Measurements from ENCODE around the gene DCXR. TPM values are rescaled to one million over a fixed set of nuclear protein-coding genes. Genes with fewer than 3 reads are reported as not detected.

DCXR gene
- total RNA-seq, 4 donors from 2014 or later = 23.8 to 125 (median 67.5) TPM

DNA sequence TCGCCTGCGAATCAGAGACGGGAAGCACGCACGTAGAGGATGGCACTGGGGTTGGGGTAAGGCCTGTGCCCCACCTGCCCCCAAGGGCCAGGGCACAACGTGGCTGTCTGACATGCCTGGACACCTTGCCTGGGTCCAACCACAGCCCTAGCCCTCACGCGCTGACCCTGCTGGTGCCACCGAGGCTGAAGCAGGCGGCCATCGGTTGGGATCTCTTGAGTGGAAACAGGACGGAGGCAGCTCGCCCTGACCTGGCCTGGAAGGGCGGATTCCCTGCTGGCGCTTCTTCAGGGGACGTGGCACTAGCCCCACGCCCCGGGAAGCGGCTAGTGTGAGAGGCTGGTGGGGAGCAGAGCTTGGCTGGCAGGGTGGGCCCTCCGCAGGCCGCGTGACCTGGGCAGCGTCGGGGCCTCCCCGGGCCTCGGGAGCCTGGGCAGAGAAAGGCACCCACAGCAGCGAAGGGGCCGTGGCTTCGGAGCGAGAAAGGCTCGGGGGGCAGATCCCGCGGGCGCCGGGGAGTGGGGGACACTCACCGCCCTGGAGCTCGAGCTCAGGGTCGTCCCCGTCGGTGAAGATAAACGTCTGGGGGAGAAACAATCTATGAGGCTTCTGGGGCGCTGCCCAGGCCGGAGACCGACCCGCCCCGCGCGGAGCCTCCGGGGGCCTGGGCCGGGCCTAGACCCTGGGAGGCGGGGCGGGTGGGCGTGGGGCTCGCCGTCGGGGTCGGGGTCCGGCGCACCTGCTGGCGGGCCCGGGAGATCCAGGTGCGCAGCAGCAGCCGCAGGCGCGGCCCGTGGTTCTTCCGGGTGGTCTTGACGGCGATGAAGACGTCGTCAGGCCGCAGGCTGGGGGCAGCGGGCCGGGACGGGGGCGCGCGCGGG is 13.5 kb upstream of the DCXR start:
- H3K27ac ChIP-seq = peak overlapping the region; percentile 60 to 73
- no peak for DNase-seq
- no peaks in the 10 kb centered on the region for H3K36me3 ChIP-seq
- peak overlapping the region; percentile 48 to 98 for H3K4me3 ChIP-seq
- peaks cover 0 to 28% of the 10 kb centered on the region in 2 donors for H3K4me1 ChIP-seq
- H3K27me3 ChIP-seq = no peaks in the 10 kb centered on the region
- H3K9me3 ChIP-seq = no peaks in the 10 kb centered on the region
- intact Hi-C loops (cut with DNase I; ENCODE audit: low total_unique reads) = no loop called here
- TF ChIP-seq POLR2A (IDR thresholded peaks at IDR 0.05) = no peak
- TF ChIP-seq, protein P1, sequence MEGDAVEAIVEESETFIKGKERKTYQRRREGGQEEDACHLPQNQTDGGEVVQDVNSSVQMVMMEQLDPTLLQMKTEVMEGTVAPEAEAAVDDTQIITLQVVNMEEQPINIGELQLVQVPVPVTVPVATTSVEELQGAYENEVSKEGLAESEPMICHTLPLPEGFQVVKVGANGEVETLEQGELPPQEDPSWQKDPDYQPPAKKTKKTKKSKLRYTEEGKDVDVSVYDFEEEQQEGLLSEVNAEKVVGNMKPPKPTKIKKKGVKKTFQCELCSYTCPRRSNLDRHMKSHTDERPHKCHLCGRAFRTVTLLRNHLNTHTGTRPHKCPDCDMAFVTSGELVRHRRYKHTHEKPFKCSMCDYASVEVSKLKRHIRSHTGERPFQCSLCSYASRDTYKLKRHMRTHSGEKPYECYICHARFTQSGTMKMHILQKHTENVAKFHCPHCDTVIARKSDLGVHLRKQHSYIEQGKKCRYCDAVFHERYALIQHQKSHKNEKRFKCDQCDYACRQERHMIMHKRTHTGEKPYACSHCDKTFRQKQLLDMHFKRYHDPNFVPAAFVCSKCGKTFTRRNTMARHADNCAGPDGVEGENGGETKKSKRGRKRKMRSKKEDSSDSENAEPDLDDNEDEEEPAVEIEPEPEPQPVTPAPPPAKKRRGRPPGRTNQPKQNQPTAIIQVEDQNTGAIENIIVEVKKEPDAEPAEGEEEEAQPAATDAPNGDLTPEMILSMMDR (IDR thresholded peaks at IDR 0.05) = no peak

- Histone ChIP-seq H3K9me3 (no peaks in the 10 kb centered on the region), H3K27me3 (no peaks in the 10 kb centered on the region), H3K27ac (no peak overlapping the region), H3K4me1 (peaks cover 0 to 28% of the 10 kb centered on the region in 2 donors), H3K4me3 (peak overlapping the region; percentile 48 to 98), H3K36me3 (no peaks in the 10 kb centered on the region)
- intact Hi-C loops (cut with DNase I; ENCODE audit: low total_unique reads) = no loop called here
- TF ChIP-seq, protein P1 (IDR thresholded peaks at IDR 0.05) = no peak
- no peak for TF ChIP-seq POLR2A (IDR thresholded peaks at IDR 0.05)
- no peak for DNase-seq
Observed at GRCh38 chr17:82050152-82050760, 12.8 kb upstream of the DCXR start.

- TF ChIP-seq POLR2A (IDR thresholded peaks at IDR 0.05) = no peak
- TF ChIP-seq, protein P1 (IDR thresholded peaks at IDR 0.05) = no peak
- no peaks in the 10 kb centered on the region for H3K9me3 ChIP-seq
- intact Hi-C loops (cut with DNase I; ENCODE audit: low total_unique reads) = no loop called here
- no peaks in the 10 kb centered on the region for H3K27me3 ChIP-seq
- H3K36me3 ChIP-seq = no peaks in the 10 kb centered on the region
- H3K4me3 ChIP-seq = no peak overlapping the region
- DNase-seq = no peak
- H3K27ac ChIP-seq = no peak overlapping the region
- H3K4me1 ChIP-seq = peaks cover 0 to 28% of the 10 kb centered on the region in 2 donors
Observed at GRCh38 chr17:82049521-82049971, 12.0 kb upstream of the DCXR start.

- no peaks in the 10 kb centered on the region for H3K27me3 ChIP-seq
- H3K36me3 ChIP-seq = no peaks in the 10 kb centered on the region
- H3K9me3 ChIP-seq = no peaks in the 10 kb centered on the region
- intact Hi-C loops (cut with DNase I; ENCODE audit: low total_unique reads) = no loop called here
- peaks cover 0 to 28% of the 10 kb centered on the region in 2 donors for H3K4me1 ChIP-seq
- H3K27ac ChIP-seq = no peak overlapping the region
- H3K4me3 ChIP-seq = no peak overlapping the region
- no peak for TF ChIP-seq POLR2A (IDR thresholded peaks at IDR 0.05)
- TF ChIP-seq, protein P1 (IDR thresholded peaks at IDR 0.05) = no peak
- no peak for DNase-seq
Observed at GRCh38 chr17:82049106-82049505, 11.6 kb upstream of the DCXR start.

- Histone ChIP-seq H3K36me3 (no peaks in the 10 kb centered on the region), H3K27me3 (no peaks in the 10 kb centered on the region), H3K27ac (no peak overlapping the region), H3K4me3 (no peak overlapping the region), H3K9me3 (no peaks in the 10 kb centered on the region), H3K4me1 (peaks cover 0 to 23% of the 10 kb centered on the region in 2 donors)
- no peak for DNase-seq
- TF ChIP-seq POLR2A (IDR thresholded peaks at IDR 0.05) = no peak
- TF ChIP-seq, protein P1 (IDR thresholded peaks at IDR 0.05) = no peak
- intact Hi-C loops (cut with DNase I; ENCODE audit: low total_unique reads) = no loop called here
Observed at GRCh38 chr17:82048571-82048971, 11.1 kb upstream of the DCXR start.
